ENCODE measurements around the gene KCNE2. TPM values are rescaled to one million over a fixed set of nuclear protein-coding genes. Genes with fewer than 3 reads are reported as not detected.

Gene KCNE2
- polyA plus RNA-seq, 1 experiment = not detected

DNA sequence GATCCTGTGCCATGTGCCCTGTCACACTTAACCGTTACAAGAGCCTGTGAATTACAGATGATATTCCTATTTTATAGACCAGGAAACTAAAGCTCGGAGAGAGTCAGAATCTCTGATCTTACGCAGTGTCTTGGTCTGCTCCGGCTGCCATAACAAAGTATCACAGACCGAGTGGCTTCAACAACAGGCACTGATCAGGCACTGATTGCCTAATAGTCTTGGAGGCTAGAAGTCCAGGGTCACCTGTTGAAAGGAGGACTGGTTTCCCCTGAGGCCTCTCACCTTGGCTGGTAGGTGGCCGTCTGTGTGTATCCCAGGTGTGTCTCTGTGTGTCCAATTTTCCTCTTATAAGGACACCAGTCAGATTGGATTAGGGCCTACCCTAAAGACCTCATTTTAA lies 31.5 kb upstream of the KCNE2 start:
- Histone ChIP-seq H3K4me3 (ENCODE audit: low read depth, low read length) (no peak overlapping the region), H3K27me3 (ENCODE audit: control insufficient read depth, insufficient read depth, low read length) (peaks cover 1% of the 10 kb centered on the region), H3K9me3 (ENCODE audit: control insufficient read depth, insufficient read depth, low read length) (0 out of 2 replicates have a peak, but pooled peaks cover 3% of the 10 kb centered on the region), H3K27ac (ENCODE audit: low read depth, low read length) (no peak overlapping the region)
- ChIA-PET CTCF (interaction anchor here (1.0 kb wide), 1 partner anchor 408 kb away, joined by 5 read pairs; no protein-coding TSS in a partner anchor), POLR2A (no interaction called here)
- DNase-seq (ENCODE audit: low read depth, low spot score) = no peak
- TF ChIP-seq, protein P1, sequence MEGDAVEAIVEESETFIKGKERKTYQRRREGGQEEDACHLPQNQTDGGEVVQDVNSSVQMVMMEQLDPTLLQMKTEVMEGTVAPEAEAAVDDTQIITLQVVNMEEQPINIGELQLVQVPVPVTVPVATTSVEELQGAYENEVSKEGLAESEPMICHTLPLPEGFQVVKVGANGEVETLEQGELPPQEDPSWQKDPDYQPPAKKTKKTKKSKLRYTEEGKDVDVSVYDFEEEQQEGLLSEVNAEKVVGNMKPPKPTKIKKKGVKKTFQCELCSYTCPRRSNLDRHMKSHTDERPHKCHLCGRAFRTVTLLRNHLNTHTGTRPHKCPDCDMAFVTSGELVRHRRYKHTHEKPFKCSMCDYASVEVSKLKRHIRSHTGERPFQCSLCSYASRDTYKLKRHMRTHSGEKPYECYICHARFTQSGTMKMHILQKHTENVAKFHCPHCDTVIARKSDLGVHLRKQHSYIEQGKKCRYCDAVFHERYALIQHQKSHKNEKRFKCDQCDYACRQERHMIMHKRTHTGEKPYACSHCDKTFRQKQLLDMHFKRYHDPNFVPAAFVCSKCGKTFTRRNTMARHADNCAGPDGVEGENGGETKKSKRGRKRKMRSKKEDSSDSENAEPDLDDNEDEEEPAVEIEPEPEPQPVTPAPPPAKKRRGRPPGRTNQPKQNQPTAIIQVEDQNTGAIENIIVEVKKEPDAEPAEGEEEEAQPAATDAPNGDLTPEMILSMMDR (IDR thresholded peaks at IDR 0.05; ENCODE audit: low read depth, low read length) = no peak

DNA sequence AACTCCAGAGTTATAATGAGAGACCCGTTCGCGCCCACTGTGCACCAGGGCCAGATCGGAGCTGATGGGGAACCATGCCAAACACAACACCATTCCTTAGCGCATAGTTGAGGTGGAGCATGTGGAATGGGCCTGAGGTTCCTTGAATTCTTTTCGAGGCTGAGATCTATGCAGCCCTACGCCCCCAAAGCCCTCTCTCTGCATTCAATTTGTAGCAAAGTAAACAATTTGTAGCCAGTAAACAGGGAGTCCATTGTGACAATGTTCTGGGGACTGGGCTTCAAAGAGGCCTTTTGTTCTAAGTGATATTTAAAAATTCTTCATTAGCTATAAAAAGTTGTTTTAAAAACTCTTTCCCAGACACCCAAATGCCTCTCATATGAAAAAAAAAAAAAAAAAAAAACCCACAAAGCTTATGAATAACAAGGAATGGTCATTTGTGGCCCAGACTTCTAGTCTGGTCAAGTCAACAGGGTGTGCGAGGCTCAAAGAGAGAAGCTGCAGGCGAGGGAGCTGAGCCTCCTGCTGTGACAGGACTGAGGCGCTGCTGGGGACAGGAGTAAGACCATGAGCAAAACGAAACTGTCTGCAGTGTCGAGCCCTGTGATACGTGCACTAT lies 30.6 kb upstream of the KCNE2 start:
- Histone ChIP-seq H3K9me3 (ENCODE audit: control insufficient read depth, insufficient read depth, low read length) (0 out of 2 replicates have a peak, but pooled peaks cover 3% of the 10 kb centered on the region), H3K27me3 (ENCODE audit: control insufficient read depth, insufficient read depth, low read length) (no peaks in the 10 kb centered on the region), H3K27ac (ENCODE audit: low read depth, low read length) (no peak overlapping the region), H3K4me3 (ENCODE audit: low read depth, low read length) (no peak overlapping the region)
- CTCF ChIA-PET = interaction anchor here (0.6 to 1.9 kb wide), 3 partner anchors 14 to 409 kb away, joined by 5 to 13 read pairs (median 7); no protein-coding TSS in a partner anchor
- TF ChIP-seq, protein P1 (IDR thresholded peaks at IDR 0.05; ENCODE audit: low read depth, low read length) = no peak
- POLR2A ChIA-PET = interaction anchor here (0.7 kb wide), 1 partner anchor 14 kb away, joined by 7 read pairs; no protein-coding TSS in a partner anchor
- DNase-seq (ENCODE audit: low read depth, low spot score) = no peak

DNA sequence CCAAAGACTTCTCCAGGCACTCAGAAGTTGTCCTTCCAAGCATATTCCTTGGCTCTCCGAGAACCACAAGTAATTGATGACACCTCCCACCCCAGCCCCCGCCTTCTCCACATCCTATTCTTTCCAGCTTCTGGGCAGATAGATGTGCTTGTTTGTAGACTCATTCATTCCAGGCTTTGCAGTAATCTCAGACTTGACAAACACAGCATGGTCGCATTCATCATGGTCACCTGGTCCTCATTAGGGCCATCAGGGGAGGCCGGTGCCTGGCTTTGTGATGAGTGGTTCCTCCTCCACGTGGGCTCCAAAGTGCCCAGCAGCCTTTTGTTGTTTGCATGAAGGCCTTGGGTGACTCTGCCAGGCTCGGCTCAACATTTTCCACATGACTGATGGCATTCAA lies 28.5 kb upstream of the KCNE2 start:
- TF ChIP-seq, protein P1 (IDR thresholded peaks at IDR 0.05; ENCODE audit: low read depth, low read length) = no peak
- POLR2A ChIA-PET = no interaction called here
- CTCF ChIA-PET = no interaction called here
- no peak overlapping the region for H3K4me3 ChIP-seq (ENCODE audit: low read depth, low read length)
- no peak for DNase-seq (ENCODE audit: low read depth, low spot score)
- H3K27me3 ChIP-seq (ENCODE audit: control insufficient read depth, insufficient read depth, low read length) = no peaks in the 10 kb centered on the region
- no peak overlapping the region for H3K27ac ChIP-seq (ENCODE audit: low read depth, low read length)
- H3K9me3 ChIP-seq (ENCODE audit: control insufficient read depth, insufficient read depth, low read length) = no peaks in the 10 kb centered on the region

DNA sequence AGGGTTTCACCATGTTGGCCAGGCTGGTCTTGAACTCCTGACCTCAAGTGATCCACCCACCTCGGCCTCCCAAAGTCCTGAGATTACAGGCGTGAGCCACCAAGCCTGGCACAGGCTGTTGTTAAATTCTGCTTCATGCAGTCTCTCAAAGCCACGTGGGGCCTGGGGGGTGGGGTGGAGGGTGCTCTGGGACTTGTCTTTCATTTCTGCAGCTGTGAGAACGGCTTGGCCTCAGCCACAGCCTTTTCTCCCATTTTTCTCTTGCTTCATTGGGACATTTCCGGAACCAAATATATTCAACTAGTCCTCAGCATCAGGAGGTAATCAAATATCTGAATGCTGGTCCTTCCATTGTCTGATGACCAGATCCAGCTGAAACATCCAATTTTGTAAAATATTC lies 27.6 kb upstream of the KCNE2 start:
- CTCF ChIA-PET = interaction anchor here (1.0 to 2.0 kb wide), 2 partner anchors 31 to 412 kb away, joined by 3 to 6 read pairs; no protein-coding TSS in a partner anchor
- Histone ChIP-seq H3K27ac (ENCODE audit: low read depth, low read length) (peak overlapping the region; percentile 52), H3K27me3 (ENCODE audit: control insufficient read depth, insufficient read depth, low read length) (no peaks in the 10 kb centered on the region)

More for the DNA sequence above, 27.6 kb upstream of the KCNE2 start:
- TF ChIP-seq, protein P1 (IDR thresholded peaks at IDR 0.05; ENCODE audit: low read depth, low read length) = no peak
- POLR2A ChIA-PET = interaction anchor here (0.6 to 1.1 kb wide), 2 partner anchors 9 to 360 kb away, joined by 3 to 6 read pairs; no protein-coding TSS in a partner anchor
- H3K9me3 ChIP-seq (ENCODE audit: control insufficient read depth, insufficient read depth, low read length) = no peaks in the 10 kb centered on the region
- no peak for DNase-seq (ENCODE audit: low read depth, low spot score)
- H3K4me3 ChIP-seq (ENCODE audit: low read depth, low read length) = no peak overlapping the region

Data from AG04450 (cell line).